Measurements from ENCODE around the gene UNC50.

DNA sequence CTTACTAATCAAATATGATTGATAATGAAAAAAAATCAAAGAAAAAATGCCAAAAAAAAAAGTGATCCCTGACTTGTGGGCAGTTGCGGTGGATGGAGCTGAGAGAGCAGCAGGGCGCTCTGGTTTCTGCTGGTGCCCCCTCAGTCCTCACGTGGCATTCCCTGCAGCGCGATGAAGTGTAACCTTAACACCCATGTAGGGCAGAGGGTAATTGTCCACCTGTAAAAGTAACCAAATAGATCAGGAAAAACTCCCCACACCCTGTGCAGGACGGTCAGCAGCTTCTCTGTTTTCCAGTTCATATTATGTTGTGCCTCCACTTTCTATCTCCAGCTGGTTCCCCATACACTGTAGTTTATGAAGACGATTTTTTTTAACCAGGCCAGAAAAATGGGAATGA is 25.1 kb upstream of the UNC50 start:
- TF ChIP-seq, protein P1, sequence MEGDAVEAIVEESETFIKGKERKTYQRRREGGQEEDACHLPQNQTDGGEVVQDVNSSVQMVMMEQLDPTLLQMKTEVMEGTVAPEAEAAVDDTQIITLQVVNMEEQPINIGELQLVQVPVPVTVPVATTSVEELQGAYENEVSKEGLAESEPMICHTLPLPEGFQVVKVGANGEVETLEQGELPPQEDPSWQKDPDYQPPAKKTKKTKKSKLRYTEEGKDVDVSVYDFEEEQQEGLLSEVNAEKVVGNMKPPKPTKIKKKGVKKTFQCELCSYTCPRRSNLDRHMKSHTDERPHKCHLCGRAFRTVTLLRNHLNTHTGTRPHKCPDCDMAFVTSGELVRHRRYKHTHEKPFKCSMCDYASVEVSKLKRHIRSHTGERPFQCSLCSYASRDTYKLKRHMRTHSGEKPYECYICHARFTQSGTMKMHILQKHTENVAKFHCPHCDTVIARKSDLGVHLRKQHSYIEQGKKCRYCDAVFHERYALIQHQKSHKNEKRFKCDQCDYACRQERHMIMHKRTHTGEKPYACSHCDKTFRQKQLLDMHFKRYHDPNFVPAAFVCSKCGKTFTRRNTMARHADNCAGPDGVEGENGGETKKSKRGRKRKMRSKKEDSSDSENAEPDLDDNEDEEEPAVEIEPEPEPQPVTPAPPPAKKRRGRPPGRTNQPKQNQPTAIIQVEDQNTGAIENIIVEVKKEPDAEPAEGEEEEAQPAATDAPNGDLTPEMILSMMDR (IDR thresholded peaks at IDR 0.05; ENCODE audit: low read length) = no peak
- no peak for TF ChIP-seq EZH2 (optimal IDR thresholded peaks at IDR 0.05; ENCODE audit: low read depth, low read length)
